GM23248 (cell line): ENCODE data around the gene LDHAL6A. TPM values are rescaled to one million over a fixed set of nuclear protein-coding genes. Genes with fewer than 3 reads are reported as not detected.

Experiments
- DNase-seq: peaks from one replicate; pipeline ENCODE4 v3.0.0-alpha.2; 2015
- H2AFZ ChIP-seq: fragments of 200-600 bp; sonication (generic); 2 replicates; pipeline ENCODE4 v1.6.1; 2016; ENCODE audit warnings: antibody characterized with exemption
- H3F3A ChIP-seq: fragments of 200-600 bp; sonication (generic); 2 replicates; pipeline ENCODE4 v1.6.1; 2016; ENCODE audit warnings: mild to moderate bottlenecking, antibody characterized with exemption, mixed run types; ENCODE audit not compliant: insufficient read depth
- H3K27ac ChIP-seq: fragments of 200-600 bp; sonication (generic); 2 replicates; pipeline ENCODE4 v1.5.1; 2016; ENCODE audit warnings: mild to moderate bottlenecking
- H3K27me3 ChIP-seq: fragments of 200-600 bp; sonication (generic); replicated peaks from 2 replicates; pipeline ENCODE4 v1.6.1; 2016; ENCODE audit warnings: mild to moderate bottlenecking; ENCODE audit not compliant: insufficient read depth
- H3K36me3 ChIP-seq: fragments of 200-600 bp; sonication (generic); 2 replicates; pipeline ENCODE4 v1.6.1; 2016; ENCODE audit warnings: low read depth, mild to moderate bottlenecking
- H3K4me1 ChIP-seq: fragments of 200-600 bp; sonication (generic); 2 replicates; pipeline ENCODE4 v1.6.1; 2016; ENCODE audit warnings: mild to moderate bottlenecking; ENCODE audit not compliant: insufficient read depth
- H3K4me2 ChIP-seq: fragments of 200-600 bp; sonication (generic); one replicate; pipeline ENCODE4 v1.6.1; 2016; ENCODE audit warnings: mild to moderate bottlenecking; ENCODE audit not compliant: unreplicated experiment
- H3K4me3 ChIP-seq: fragments of 200-600 bp; sonication (generic); 2 replicates; pipeline ENCODE4 v1.5.1; 2016; ENCODE audit warnings: mild to moderate bottlenecking
- H3K79me2 ChIP-seq: fragments of 200-600 bp; sonication (generic); 2 replicates; pipeline ENCODE4 v1.6.1; 2016; ENCODE audit warnings: mild to moderate bottlenecking; ENCODE audit not compliant: insufficient read depth
- H3K9ac ChIP-seq: fragments of 200-600 bp; sonication (generic); 2 replicates; pipeline ENCODE4 v1.6.1; 2016; ENCODE audit warnings: mild to moderate bottlenecking
- H3K9me2 ChIP-seq: fragments of 200-600 bp; sonication (generic); 2 replicates; pipeline ENCODE4 v1.6.1; 2016; ENCODE audit warnings: mixed run types, mild to moderate bottlenecking, moderate library complexity; ENCODE audit not compliant: insufficient read depth
- H3K9me3 ChIP-seq: fragments of 200-600 bp; sonication (generic); one replicate; pipeline ENCODE4 v1.6.1; 2017; ENCODE audit warnings: low read depth
- H4K20me1 ChIP-seq: fragments of 200-600 bp; sonication (generic); 2 replicates; pipeline ENCODE4 v1.6.0; 2016; ENCODE audit not compliant: insufficient read depth
- EZH2 ChIP-seq: fragments of 200-600 bp; sonication (generic); IDR thresholded peaks from 2 replicates; pipeline ENCODE4 v1.6.1; 2018; ENCODE audit warnings: antibody characterized with exemption, mild to moderate bottlenecking; ENCODE audit not compliant: insufficient read depth, poor library complexity, severe bottlenecking
- EZH2phosphoT487 ChIP-seq: fragments of 200-600 bp; sonication (generic); IDR thresholded peaks from 2 replicates; pipeline ENCODE4 v1.6.1; 2018; ENCODE audit warnings: antibody characterized with exemption, moderate library complexity, mild to moderate bottlenecking, low read depth; ENCODE audit not compliant: insufficient read depth
- WGBS, 2 experiments: methylation state at CpG; one replicate each; pipeline ENCODE4 v1.1.6; 2015 to 2017; ENCODE audit warnings: low lambda C conversion rate in 2 of 2, low coverage in 1 of 2; ENCODE audit errors: missing lambda C conversion rate in 2 of 2; 5-methylcytosine and 5-hydroxymethylcytosine counted together
- in situ Hi-C: fragments of 300-500 bp; cut with MboI; formaldehyde crosslinking; loops from 2 replicates; pipeline ENCODE4 v1.15.0; 2020
- polyA plus RNA-seq: library from polyadenylated mRNA; unstranded; fragments of >200 nt; fragmentation: Nextera tagmentation; extraction: Ambion mirVana; gene quantifications from 2 replicates; pipeline ENCODE4 v1.2.1, GENCODE V29; 2016
- total RNA-seq: library from RNA; depleted of rRNA; stranded (reverse); fragments of >200 nt; shearing (Covaris generic); gene quantifications from 2 replicates; pipeline ENCODE4 v1.2.3, GENCODE V29; 2014

Gene LDHAL6A
- total and polyA plus RNA-seq, 2 experiments from 2014 or later, result 0.09 TPM; not detected in 1

- Histone ChIP-seq H2AFZ (no peak overlapping the region), H3K4me2 (no peak overlapping the region), H3K4me1 (peaks cover 5% of the 10 kb centered on the region; the same call in 1 of the 2 replicates), H3K9me2 (no peaks in the 10 kb centered on the region), H3K9me3 (no peaks in the 10 kb centered on the region), H3F3A (peaks cover 19% of the 10 kb centered on the region; the same call in 1 of the 2 replicates), H3K79me2 (peaks cover 18% of the 10 kb centered on the region; the same call in 1 of the 2 replicates), H3K27me3 (no peaks in the 10 kb centered on the region), H4K20me1 (no peaks in the 10 kb centered on the region; the same call in 1 of the 2 replicates), H3K27ac (no peak overlapping the region), H3K36me3 (peaks cover 50% of the 10 kb centered on the region), H3K9ac (no peak overlapping the region), H3K4me3 (no peak overlapping the region)
- TF ChIP-seq EZH2phosphoT487, result no peak
- no peak for TF ChIP-seq EZH2
- in situ Hi-C loops, result no loop called here
- no peak for DNase-seq
These were observed 39.6 kb downstream of the LDHAL6A start for GRCh38 chr11:18495271-18495670.

DNA sequence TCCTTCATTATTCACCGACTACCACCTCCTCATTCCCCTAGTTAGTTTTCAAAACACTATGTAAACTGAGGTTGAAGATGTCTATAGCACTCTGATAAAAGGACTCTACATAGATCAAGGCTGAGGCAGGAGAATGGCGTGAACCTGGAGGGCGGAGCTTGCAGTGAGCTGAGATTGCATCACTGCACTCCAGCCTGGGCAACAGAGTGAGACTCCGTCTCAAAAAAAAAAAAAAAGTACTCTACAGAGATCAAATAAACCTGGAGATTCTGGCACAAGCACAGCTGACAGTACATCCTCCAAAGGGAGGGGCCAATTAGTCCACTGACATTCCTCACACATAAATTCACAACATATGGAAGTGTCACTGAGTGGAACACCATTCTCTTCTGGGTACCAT lies 40.0 kb downstream of the LDHAL6A start:
- no peaks in the 10 kb centered on the region for H3K27me3 ChIP-seq
- H3K4me3 ChIP-seq, result no peak overlapping the region
- peaks cover 54% of the 10 kb centered on the region for H3K36me3 ChIP-seq
- H3K9ac ChIP-seq, result no peak overlapping the region
- no peak overlapping the region for H3K27ac ChIP-seq
- peaks cover under 1% of the 10 kb centered on the region; the same call in 1 of the 2 replicates for H3K4me1 ChIP-seq
- in situ Hi-C loops, result no loop called here
- peaks cover 18% of the 10 kb centered on the region; the same call in 1 of the 2 replicates for H3K79me2 ChIP-seq
- TF ChIP-seq EZH2, result no peak
- TF ChIP-seq EZH2phosphoT487, result no peak
- 80 to 82% methylated on average over 4 of the region's 4 CpGs for WGBS, 2 experiments
- no peak overlapping the region for H3K4me2 ChIP-seq
- DNase-seq, result no peak
- peaks cover 15% of the 10 kb centered on the region; the same call in 1 of the 2 replicates for H3F3A ChIP-seq
- H3K9me3 ChIP-seq, result no peaks in the 10 kb centered on the region
- no peaks in the 10 kb centered on the region; the same call in 1 of the 2 replicates for H4K20me1 ChIP-seq
- no peaks in the 10 kb centered on the region for H3K9me2 ChIP-seq
- no peak overlapping the region for H2AFZ ChIP-seq

DNA sequence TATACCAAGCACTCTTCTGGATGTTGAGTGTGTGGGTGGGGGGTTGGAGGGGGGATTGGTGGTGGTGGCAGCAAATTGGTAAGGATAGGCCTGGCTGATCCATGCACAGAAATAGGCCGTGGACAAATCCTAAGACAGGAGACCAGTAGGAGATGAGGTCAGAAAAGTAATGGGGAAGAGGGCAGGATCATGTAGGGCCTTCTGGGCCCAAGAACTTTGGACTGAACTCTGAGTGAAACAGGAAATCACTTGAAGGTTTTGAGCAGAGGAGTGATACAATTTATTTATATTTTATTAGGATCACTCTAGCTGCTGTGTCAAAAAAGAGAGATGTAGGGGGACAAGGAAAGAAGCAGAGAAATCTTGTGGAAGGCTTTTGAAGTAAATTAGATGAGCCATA lies 42.4 kb downstream of the LDHAL6A start:
- in situ Hi-C loops, result no loop called here
- 42 to 63% methylated on average over 1 of the region's 1 CpG for WGBS, 2 experiments

DNA sequence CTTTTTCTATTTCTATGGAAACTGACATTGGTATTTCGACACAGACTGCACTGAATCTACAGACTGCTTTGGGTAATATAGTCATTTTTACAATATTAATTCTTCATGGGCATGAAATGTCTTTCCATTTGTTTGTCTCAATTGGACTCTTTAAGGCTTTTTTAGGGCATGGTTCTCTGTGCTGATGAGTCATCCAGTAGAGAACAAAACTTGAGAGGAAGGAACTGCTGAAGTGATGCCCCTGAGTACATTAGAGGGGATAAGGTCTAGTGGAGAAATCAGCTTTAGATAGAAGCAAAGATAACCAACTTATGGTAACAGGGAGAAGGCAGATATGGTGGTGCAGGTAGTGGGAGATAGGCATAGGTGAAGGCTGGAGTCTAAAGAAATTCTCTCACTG lies 46.0 kb downstream of the LDHAL6A start:
- Histone ChIP-seq H3K27me3 (no peaks in the 10 kb centered on the region), H3K9ac (no peak overlapping the region), H3K4me1 (no peaks in the 10 kb centered on the region), H3F3A (no peaks in the 10 kb centered on the region), H3K4me3 (no peak overlapping the region), H3K27ac (no peak overlapping the region), H3K9me2 (no peaks in the 10 kb centered on the region), H3K4me2 (no peak overlapping the region), H3K36me3 (peaks cover 62% of the 10 kb centered on the region), H2AFZ (no peak overlapping the region), H4K20me1 (no peaks in the 10 kb centered on the region; the same call in 1 of the 2 replicates), H3K9me3 (no peaks in the 10 kb centered on the region), H3K79me2 (peaks cover 5% of the 10 kb centered on the region; the same call in 1 of the 2 replicates)
- TF ChIP-seq EZH2 (no peak), EZH2phosphoT487 (no peak)
- 95 to 96% methylated on average over 1 of the region's 1 CpG for WGBS, 2 experiments
- DNase-seq, result no peak
- in situ Hi-C loops, result no loop called here

More for the DNA sequence above, 42.4 kb downstream of the LDHAL6A start:
- no peak for DNase-seq
- Histone ChIP-seq H3F3A (peaks cover 6% of the 10 kb centered on the region; the same call in 1 of the 2 replicates), H3K36me3 (peaks cover 57% of the 10 kb centered on the region), H3K9me2 (no peaks in the 10 kb centered on the region), H3K79me2 (0 out of 2 replicates have a peak, but pooled peaks cover 11% of the 10 kb centered on the region), H3K9me3 (no peaks in the 10 kb centered on the region), H3K4me2 (no peak overlapping the region), H3K27me3 (no peaks in the 10 kb centered on the region), H3K27ac (no peak overlapping the region), H3K4me1 (no peaks in the 10 kb centered on the region), H3K4me3 (no peak overlapping the region), H4K20me1 (no peaks in the 10 kb centered on the region; the same call in 1 of the 2 replicates), H3K9ac (no peak overlapping the region), H2AFZ (no peak overlapping the region)
- TF ChIP-seq EZH2, result no peak
- no peak for TF ChIP-seq EZH2phosphoT487

GRCh38 chr11:18502352-18502751 lies 46.7 kb downstream of the LDHAL6A start:
- H2AFZ ChIP-seq, result no peak overlapping the region
- no peak for TF ChIP-seq EZH2
- no peak for TF ChIP-seq EZH2phosphoT487
- H3K27ac ChIP-seq, result no peak overlapping the region
- H3F3A ChIP-seq, result no peaks in the 10 kb centered on the region
- DNase-seq, result no peak
- no peak overlapping the region for H3K9ac ChIP-seq
- no peaks in the 10 kb centered on the region; the same call in 1 of the 2 replicates for H4K20me1 ChIP-seq
- H3K36me3 ChIP-seq, result peaks cover 61% of the 10 kb centered on the region
- H3K9me3 ChIP-seq, result no peaks in the 10 kb centered on the region
- no peak overlapping the region for H3K4me2 ChIP-seq
- H3K4me3 ChIP-seq, result no peak overlapping the region
- no peaks in the 10 kb centered on the region for H3K27me3 ChIP-seq
- H3K9me2 ChIP-seq, result no peaks in the 10 kb centered on the region
- H3K4me1 ChIP-seq, result no peaks in the 10 kb centered on the region
- in situ Hi-C loops, result no loop called here
- H3K79me2 ChIP-seq, result peaks cover 5% of the 10 kb centered on the region; the same call in 1 of the 2 replicates
